GM12865 (cell line): Measurements from ENCODE around the gene MARCHF6.
"Not testable (repeated sequence)": the region's sequence is repeated elsewhere in the genome, so short reads cannot be mapped to it uniquely, and the experiment has no call there.

Experiments
- DNase-seq: peaks from one replicate; pipeline ENCODE4 v3.0.0; 2010; ENCODE audit warnings: low read depth
- H3K4me3 ChIP-seq: 2 replicates; pipeline ENCODE4 v1.5.1; 2011; ENCODE audit warnings: mild to moderate bottlenecking, low read depth, low read length, control low read depth
- TF ChIP-seq, protein P1 (sequence below): IDR thresholded peaks from 2 replicates; pipeline ENCODE4 v1.5.1; 2011; ENCODE audit warnings: low read length, control low read depth, low read depth, inconsistent platforms; ENCODE audit not compliant: insufficient read depth; ENCODE audit errors: missing control alignments

Gene MARCHF6

DNA sequence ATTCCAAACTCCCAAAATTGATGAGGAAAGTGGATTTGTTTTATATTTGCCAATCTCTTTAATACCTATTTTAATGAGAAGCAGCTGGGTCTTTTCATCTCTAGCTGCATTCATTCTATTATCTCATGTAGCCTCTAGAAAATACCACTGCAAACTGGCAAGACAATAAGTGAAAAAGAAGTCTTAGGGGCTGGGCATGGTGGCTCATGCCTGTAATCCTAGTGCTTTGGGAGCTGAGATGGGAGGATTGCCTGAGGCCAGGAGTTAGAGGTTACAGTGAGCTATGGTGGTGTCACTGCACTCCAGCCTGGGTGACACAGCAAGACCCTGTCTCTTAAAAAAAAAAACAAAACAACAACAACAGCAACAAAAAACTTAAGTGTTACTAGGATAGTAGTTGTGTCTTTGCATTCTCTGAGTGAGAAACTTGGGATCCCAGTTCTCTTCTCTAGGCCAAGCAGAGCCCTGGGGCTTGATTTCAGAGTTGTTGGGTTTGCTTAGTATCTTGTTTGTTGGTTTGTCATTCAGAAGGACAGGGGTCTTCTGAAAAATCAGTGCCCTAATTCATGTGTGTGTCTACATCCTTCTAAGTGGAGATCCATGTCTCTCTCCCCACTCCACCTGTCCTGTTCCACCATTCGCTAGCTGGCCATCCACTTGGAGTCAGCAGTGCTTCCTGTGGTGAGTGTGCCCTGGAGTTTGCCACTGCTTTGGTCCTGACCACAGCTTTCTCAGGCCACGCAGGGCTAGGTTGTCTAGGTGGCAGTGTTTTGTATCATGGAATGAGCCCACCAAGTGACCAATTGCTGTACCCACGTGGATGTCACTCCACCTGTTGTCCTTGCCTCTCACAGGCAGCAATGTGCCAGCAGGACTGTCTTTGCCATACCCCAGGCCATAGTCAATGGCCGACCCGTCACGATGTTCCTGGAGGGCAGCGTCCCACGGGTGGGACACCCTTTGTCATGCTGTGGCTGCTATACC lies 19.5 kb downstream of the MARCHF6 start:
- TF ChIP-seq, protein P1, sequence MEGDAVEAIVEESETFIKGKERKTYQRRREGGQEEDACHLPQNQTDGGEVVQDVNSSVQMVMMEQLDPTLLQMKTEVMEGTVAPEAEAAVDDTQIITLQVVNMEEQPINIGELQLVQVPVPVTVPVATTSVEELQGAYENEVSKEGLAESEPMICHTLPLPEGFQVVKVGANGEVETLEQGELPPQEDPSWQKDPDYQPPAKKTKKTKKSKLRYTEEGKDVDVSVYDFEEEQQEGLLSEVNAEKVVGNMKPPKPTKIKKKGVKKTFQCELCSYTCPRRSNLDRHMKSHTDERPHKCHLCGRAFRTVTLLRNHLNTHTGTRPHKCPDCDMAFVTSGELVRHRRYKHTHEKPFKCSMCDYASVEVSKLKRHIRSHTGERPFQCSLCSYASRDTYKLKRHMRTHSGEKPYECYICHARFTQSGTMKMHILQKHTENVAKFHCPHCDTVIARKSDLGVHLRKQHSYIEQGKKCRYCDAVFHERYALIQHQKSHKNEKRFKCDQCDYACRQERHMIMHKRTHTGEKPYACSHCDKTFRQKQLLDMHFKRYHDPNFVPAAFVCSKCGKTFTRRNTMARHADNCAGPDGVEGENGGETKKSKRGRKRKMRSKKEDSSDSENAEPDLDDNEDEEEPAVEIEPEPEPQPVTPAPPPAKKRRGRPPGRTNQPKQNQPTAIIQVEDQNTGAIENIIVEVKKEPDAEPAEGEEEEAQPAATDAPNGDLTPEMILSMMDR = no peak
- DNase-seq = no peak
- H3K4me3 ChIP-seq = no peak overlapping the region

DNA sequence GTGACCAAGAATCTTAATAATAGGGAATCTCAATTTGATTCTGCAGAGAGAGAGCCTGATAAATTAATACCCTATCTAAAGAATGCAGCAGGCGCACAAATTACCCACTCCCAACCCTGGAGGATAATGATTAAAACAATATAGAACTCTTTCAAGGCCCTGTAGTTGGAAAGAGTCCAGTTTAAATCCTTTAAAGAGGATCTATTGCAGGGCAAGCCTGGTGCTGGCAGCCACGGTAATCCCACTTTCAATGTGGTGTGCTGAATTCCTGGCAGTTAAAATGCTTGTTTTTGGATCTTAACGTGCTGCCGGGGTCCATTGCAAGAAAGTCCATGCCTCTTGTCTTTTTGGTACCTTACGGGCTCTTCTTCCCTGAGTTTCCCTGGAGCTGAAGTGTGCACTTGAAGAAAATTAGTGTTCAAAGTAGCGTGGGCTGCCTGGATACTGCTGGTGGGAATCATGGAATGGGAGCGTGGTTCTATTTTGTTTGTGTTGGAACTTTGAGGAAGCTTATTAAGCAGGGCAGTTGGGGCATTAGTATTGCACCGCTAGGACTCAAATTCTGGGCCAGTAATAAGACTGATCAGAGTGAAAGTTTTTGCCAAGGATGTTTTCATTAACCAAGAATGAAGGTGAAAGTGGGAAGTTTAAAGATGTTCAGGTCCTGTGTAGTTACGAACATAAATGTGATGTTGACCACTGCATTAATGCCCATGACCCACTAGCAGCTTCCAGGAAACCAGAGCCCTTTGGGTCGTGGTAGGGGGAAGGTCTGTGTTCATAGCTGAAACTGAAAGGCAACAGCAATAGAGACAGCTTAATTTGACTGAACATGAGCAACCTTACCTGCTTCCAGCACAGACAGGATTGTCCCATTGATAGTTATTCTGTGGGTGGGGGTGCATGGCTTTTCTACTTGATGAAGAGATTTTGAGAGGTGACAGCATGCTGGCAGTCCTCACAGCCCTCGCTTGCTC lies 20.8 kb downstream of the MARCHF6 start:
- no peak for DNase-seq
- TF ChIP-seq, protein P1 = no peak
- no peak overlapping the region for H3K4me3 ChIP-seq

DNA sequence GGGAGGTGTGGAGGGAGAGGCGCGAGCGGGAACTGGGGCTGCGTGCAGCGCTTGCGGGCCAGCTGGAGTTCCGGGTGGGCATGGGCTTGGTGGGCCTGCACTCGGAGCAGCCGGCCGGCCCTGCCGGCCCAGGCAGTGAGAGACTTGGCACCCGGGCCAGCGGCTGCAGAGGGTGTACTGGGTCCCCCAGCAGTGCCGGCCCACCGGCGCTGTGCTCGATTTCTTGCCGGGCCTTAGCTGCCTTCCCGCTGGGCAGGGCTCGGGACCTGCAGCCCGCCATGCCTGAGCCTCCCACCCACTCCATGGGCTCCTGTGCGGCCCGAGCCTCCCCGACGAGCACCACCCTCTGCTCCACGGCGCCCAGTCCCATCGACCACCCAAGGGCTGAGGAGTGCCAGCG lies 21.7 kb downstream of the MARCHF6 start:
- not testable (repeated sequence) for DNase-seq, H3K4me3 ChIP-seq

DNA sequence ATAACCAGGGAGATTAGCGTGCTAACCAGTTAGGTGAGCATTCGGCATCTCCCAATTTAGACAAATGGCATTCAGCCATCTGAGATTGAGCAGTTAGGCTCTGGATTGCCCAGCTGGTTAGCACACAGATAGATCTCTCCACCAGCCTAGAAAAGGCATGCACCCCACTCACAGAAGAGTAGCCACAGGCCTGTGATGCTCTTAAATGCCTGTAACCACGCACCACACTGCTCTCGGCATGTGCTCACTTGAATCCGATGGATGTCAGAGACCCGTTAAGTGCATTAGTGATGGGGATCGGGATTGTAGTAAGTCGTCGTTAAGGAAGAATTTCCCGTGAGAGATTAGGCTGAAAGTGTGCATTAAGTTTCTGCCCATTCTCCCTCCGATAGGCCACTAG lies 23.0 kb downstream of the MARCHF6 start:
- TF ChIP-seq, protein P1 = no peak
- no peak for DNase-seq
- no peak overlapping the region for H3K4me3 ChIP-seq

DNA sequence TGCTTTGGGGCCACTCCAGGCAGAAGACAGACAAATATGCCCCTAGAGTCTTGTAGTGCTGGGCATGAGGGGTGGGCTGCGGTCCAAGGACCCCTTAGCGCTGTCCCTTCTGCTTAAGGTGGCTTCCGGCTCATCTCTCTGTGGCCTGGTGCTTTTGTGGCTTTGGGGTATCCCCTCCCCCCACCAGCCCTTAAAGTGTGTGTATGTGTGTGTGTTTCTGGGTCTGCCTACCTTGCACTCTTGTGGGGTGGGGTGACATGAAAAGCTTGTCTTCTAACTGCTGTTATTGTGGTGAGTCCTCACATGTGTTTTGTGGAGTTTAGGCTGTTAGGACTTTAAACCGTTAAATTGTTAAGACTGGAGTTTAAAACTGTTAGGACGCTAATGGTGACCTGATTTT lies 23.6 kb downstream of the MARCHF6 start:
- TF ChIP-seq, protein P1 = no peak
- no peak for DNase-seq
- no peak overlapping the region for H3K4me3 ChIP-seq

DNA sequence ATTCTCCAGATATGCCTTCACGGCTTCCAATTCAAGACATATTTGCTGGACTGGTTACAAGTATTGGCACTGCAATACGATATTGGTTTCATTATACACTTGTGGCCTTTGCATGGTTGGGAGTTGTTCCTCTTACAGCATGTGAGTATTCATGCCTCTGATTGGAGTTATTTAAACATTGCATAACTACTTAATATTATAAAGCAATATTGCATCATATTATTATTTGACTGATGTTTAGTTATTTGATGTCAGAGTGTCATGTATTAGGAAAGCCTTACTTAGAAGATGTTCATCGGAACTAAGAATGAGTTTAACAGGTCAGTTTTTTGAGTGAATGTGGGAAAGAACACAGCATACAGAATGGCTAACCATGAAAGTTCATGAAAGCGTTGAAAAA lies 28.3 kb downstream of the MARCHF6 start:
- TF ChIP-seq, protein P1 = no peak
- no peak for DNase-seq
- no peak overlapping the region for H3K4me3 ChIP-seq

DNA sequence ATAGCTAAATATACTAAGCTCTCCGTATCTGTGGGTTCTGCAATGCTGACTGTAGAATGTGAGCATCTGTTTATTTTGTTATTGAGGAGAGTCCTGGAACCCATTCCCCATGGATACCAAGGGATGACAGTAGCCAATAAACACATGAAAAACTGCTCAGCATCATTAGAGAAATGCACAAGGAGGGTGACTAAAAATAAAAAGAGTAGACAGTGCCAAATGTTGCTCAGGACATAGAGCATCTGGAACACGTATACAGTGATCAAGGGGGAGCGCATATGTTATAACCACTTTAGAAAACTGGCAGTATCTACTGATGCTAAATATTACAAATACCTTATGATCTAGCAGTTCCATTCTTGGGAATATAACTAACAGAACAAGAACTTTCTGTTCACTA lies 31.0 kb downstream of the MARCHF6 start:
- TF ChIP-seq, protein P1 = no peak
- no peak for DNase-seq
- no peak overlapping the region for H3K4me3 ChIP-seq
